ENCODE measurements around the gene IGFLR1.

The IGFLR1 gene

DNA sequence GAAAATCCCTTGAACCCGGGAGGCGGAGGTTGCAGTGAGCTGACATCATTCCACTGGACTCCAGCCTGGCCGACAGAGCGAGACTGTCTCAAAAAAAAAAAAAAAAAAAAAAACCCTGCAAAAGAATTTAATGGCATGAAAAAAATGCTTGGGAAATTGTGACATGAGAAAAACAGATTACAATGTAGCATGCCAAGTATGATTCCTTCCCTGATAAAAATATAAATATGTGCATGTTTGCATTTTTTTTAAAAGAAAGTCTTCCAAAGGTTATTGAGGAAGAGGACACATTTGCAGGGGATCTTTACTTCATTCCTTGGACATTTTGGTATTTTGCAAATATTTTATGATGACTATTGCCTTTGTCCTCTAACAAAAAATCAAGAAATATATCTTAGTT is 52.4 kb downstream of the IGFLR1 start:
- no peak overlapping the region for H3K4me3 ChIP-seq
- DNase-seq (ENCODE audit: low spot score), result no peak
- TF ChIP-seq, protein P1, sequence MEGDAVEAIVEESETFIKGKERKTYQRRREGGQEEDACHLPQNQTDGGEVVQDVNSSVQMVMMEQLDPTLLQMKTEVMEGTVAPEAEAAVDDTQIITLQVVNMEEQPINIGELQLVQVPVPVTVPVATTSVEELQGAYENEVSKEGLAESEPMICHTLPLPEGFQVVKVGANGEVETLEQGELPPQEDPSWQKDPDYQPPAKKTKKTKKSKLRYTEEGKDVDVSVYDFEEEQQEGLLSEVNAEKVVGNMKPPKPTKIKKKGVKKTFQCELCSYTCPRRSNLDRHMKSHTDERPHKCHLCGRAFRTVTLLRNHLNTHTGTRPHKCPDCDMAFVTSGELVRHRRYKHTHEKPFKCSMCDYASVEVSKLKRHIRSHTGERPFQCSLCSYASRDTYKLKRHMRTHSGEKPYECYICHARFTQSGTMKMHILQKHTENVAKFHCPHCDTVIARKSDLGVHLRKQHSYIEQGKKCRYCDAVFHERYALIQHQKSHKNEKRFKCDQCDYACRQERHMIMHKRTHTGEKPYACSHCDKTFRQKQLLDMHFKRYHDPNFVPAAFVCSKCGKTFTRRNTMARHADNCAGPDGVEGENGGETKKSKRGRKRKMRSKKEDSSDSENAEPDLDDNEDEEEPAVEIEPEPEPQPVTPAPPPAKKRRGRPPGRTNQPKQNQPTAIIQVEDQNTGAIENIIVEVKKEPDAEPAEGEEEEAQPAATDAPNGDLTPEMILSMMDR (IDR thresholded peaks at IDR 0.05), result no peak
- H3K27ac ChIP-seq, result no peak overlapping the region
